GM23338 (cell line): ENCODE results near the gene GABPA. TPM values are rescaled to one million over a fixed set of nuclear protein-coding genes. Genes with fewer than 3 reads are reported as not detected.

ENCODE experiments used
- ATAC-seq: fragments of 200-7000 bp; cut with Tn5 transposase; 3 replicates; pipeline ENCODE4 v1.9.1; 2020
- DNase-seq: peaks from one replicate; pipeline ENCODE4 v3.0.0-alpha.2; 2015; ENCODE audit warnings: low spot score
- H2AFZ ChIP-seq: fragments of 200-600 bp; sonication (generic); 2 replicates; pipeline ENCODE4 v1.8.0; 2016; ENCODE audit warnings: antibody characterized with exemption, mild to moderate bottlenecking, moderate library complexity
- H3F3A ChIP-seq: fragments of 200-600 bp; sonication (generic); replicated peaks from 2 replicates; pipeline ENCODE4 v1.8.0; 2017; ENCODE audit warnings: antibody characterized with exemption, mixed run types, low read depth
- H3K27ac ChIP-seq: fragments of 200-600 bp; sonication (generic); 2 replicates; pipeline ENCODE4 v1.6.1; 2016; ENCODE audit warnings: low read depth
- H3K27me3 ChIP-seq: fragments of 200-600 bp; sonication (generic); 2 replicates; pipeline ENCODE4 v1.8.0; 2016; ENCODE audit warnings: mild to moderate bottlenecking, mixed run types, moderate library complexity; ENCODE audit not compliant: insufficient read depth
- H3K36me3 ChIP-seq: fragments of 200-600 bp; sonication (generic); 2 replicates; pipeline ENCODE4 v1.8.0; 2016; ENCODE audit warnings: mild to moderate bottlenecking; ENCODE audit not compliant: insufficient read depth
- H3K4me1 ChIP-seq: fragments of 200-600 bp; sonication (generic); 2 replicates; pipeline ENCODE4 v1.8.0; 2016; ENCODE audit warnings: mild to moderate bottlenecking, moderate library complexity; ENCODE audit not compliant: insufficient read depth
- H3K4me2 ChIP-seq: fragments of 200-600 bp; sonication (generic); 2 replicates; pipeline ENCODE4 v1.7.1; 2017; ENCODE audit warnings: mixed run types
- H3K4me3 ChIP-seq: fragments of 200-600 bp; sonication (generic); 2 replicates; pipeline ENCODE4 v1.6.1; 2016; ENCODE audit warnings: mixed run types
- H3K79me2 ChIP-seq: fragments of 200-600 bp; sonication (generic); replicated peaks from 2 replicates; pipeline ENCODE4 v1.8.0; 2017; ENCODE audit warnings: mild to moderate bottlenecking; ENCODE audit not compliant: insufficient read depth
- H3K9me2 ChIP-seq: fragments of 200-600 bp; sonication (generic); 2 replicates; pipeline ENCODE4 v1.8.0; 2017; ENCODE audit not compliant: insufficient read depth
- H4K20me1 ChIP-seq: fragments of 200-600 bp; sonication (generic); replicated peaks from 2 replicates; pipeline ENCODE4 v1.8.0; 2017; ENCODE audit warnings: mild to moderate bottlenecking; ENCODE audit not compliant: insufficient read depth
- H3K27ac Mint-ChIP-seq: 2 replicates; pipeline ENCODE4 v1.8.0; 2020; ENCODE audit warnings: inconsistent platforms, mild to moderate bottlenecking, moderate library complexity, mixed read lengths
- H3K27me3 Mint-ChIP-seq: 3 replicates; pipeline ENCODE4 v1.8.0; 2022; ENCODE audit warnings: low read depth, mild to moderate bottlenecking, moderate library complexity, mixed read lengths, inconsistent platforms; ENCODE audit not compliant: insufficient read depth, poor library complexity
- H3K36me3 Mint-ChIP-seq: 3 replicates; pipeline ENCODE4 v1.8.0; 2021; ENCODE audit warnings: low read depth, mild to moderate bottlenecking, inconsistent platforms, moderate library complexity, mixed read lengths
- H3K4me1 Mint-ChIP-seq: 3 replicates; pipeline ENCODE4 v1.8.0; 2020; ENCODE audit warnings: mild to moderate bottlenecking, inconsistent platforms, mixed read lengths
- H3K4me3 Mint-ChIP-seq: 3 replicates; pipeline ENCODE4 v1.8.0; 2021; ENCODE audit warnings: moderate library complexity, mild to moderate bottlenecking, inconsistent platforms, mixed read lengths
- H3K9me3 Mint-ChIP-seq: 3 replicates; pipeline ENCODE4 v1.8.0; 2020; ENCODE audit warnings: moderate library complexity, mild to moderate bottlenecking, inconsistent platforms, mixed read lengths
- CREB1 ChIP-seq: fragments of 250-450 bp; sonication (Bioruptor Pico); IDR thresholded peaks from 2 replicates; pipeline ENCODE4 v1.5.0; 2020; ENCODE audit warnings: low read depth, mild to moderate bottlenecking, moderate library complexity
- CTCF ChIP-seq, 2 experiments: fragments of 200-600 bp in 1 of 2; sonication (generic) in 1 of 2; conservative IDR thresholded peaks; 2 replicates each; pipeline versions ENCODE4 v1.5.1 to v1.6.1; 2016 to 2017; ENCODE audit warnings: antibody characterized with exemption in 2 of 2, low read depth in 2 of 2, mild to moderate bottlenecking in 2 of 2, moderate library complexity in 1 of 2
- ETS1 ChIP-seq: IDR thresholded peaks from 2 replicates; pipeline ENCODE4 v1.6.1; 2016; ENCODE audit warnings: antibody characterized with exemption
- EZH2phosphoT487 ChIP-seq: fragments of 200-600 bp; sonication (generic); IDR thresholded peaks from one replicate; pipeline ENCODE4 v1.8.1; 2018; ENCODE audit warnings: antibody characterized with exemption; ENCODE audit not compliant: unreplicated experiment
- JUNB ChIP-seq: IDR thresholded peaks from one replicate; pipeline ENCODE4 v1.6.1; 2016; ENCODE audit warnings: antibody characterized with exemption; ENCODE audit not compliant: unreplicated experiment
- NANOG ChIP-seq: IDR thresholded peaks from 2 replicates; pipeline ENCODE4 v1.6.1; 2016; ENCODE audit warnings: antibody characterized with exemption, borderline replicate concordance
- POLR2AphosphoS5 ChIP-seq: IDR thresholded peaks from 2 replicates; pipeline ENCODE4 v1.6.1; 2016; ENCODE audit warnings: antibody characterized with exemption, low read depth
- REST ChIP-seq: IDR thresholded peaks from one replicate; pipeline ENCODE4 v1.6.1; 2018; ENCODE audit warnings: antibody characterized with exemption; ENCODE audit not compliant: unreplicated experiment
- STAT1 ChIP-seq: IDR thresholded peaks from one replicate; pipeline ENCODE4 v1.6.1; 2016; ENCODE audit warnings: antibody characterized with exemption; ENCODE audit not compliant: unreplicated experiment
- ZNF331 ChIP-seq: fragments of 250-450 bp; sonication (Bioruptor Pico); IDR thresholded peaks from 2 replicates; pipeline ENCODE4 v1.5.0; 2020; ENCODE audit warnings: low read depth, mild to moderate bottlenecking, moderate library complexity
- polyA plus RNA-seq: library from polyadenylated mRNA; unstranded; fragments of >200 nt; fragmentation: Nextera tagmentation; extraction: Ambion mirVana; gene quantifications from 2 replicates; pipeline ENCODE4 v1.2.1, GENCODE V29; 2016
- total RNA-seq: library from RNA; depleted of rRNA; stranded (reverse); fragments of >200 nt; shearing (Covaris generic); gene quantifications from 2 replicates; pipeline ENCODE4 v1.2.3, GENCODE V29; 2014

Gene GABPA
- total and polyA plus RNA-seq, 2 experiments from 2014 or later = 8.5 to 28.6 TPM

- no peak for TF ChIP-seq REST
- no peak for TF ChIP-seq ZNF331 (CRISPR knock-in tag)
- no peak for TF ChIP-seq JUNB
- no peak for TF ChIP-seq EZH2phosphoT487
Observed at GRCh38 chr21:25717491-25718147, 17.2 kb upstream of the GABPA start (continued).

DNA sequence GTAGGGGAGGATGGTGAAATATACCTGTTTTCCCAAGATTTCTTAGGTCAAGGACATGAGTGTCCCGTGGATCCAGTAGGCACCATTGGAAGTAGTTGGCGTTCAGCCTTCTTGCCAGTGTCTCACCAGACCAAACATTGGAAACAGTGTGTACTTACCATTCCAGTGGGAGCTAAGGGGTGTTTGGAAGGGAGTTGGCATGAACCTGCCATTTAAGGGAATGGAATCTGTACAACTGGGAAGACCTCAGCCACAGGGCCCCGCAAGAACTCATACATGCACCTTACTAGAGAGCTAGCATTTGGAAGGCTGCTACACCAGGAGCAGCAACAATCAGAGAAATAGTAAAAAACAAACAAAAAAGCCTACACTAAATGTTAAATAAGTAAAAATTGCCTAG is 12.8 kb upstream of the GABPA start:
- no peaks in the 10 kb centered on the region for H3K27me3 ChIP-seq
- H3K27ac Mint-ChIP-seq = no peak overlapping the region
- peaks cover 50% of the 10 kb centered on the region for H3K36me3 Mint-ChIP-seq
- no peak overlapping the region for H2AFZ ChIP-seq
- no peak for ATAC-seq
- no peak for DNase-seq
- H3K9me3 Mint-ChIP-seq = no peaks in the 10 kb centered on the region
- H3K27ac ChIP-seq = no peak overlapping the region
- no peaks in the 10 kb centered on the region for H3F3A ChIP-seq
- peaks cover 6% of the 10 kb centered on the region for H3K79me2 ChIP-seq
- H4K20me1 ChIP-seq = no peaks in the 10 kb centered on the region; the same call in 1 of the 2 replicates
- peaks cover 12% of the 10 kb centered on the region; the same call in 2 of the 3 replicates for H3K4me1 Mint-ChIP-seq
- peaks cover 6% of the 10 kb centered on the region for H3K4me1 ChIP-seq
- H3K9me2 ChIP-seq = no peaks in the 10 kb centered on the region
- peaks cover 8% of the 10 kb centered on the region for H3K27me3 Mint-ChIP-seq
- no peak overlapping the region for H3K4me2 ChIP-seq
- H3K36me3 ChIP-seq = peaks cover 29% of the 10 kb centered on the region
- H3K4me3 Mint-ChIP-seq = no peak overlapping the region
- H3K4me3 ChIP-seq = no peak overlapping the region
- TF ChIP-seq NANOG = no peak
- no peak for TF ChIP-seq POLR2AphosphoS5
- TF ChIP-seq ETS1 = no peak
- no peak for TF ChIP-seq STAT1
- TF ChIP-seq EZH2phosphoT487 = no peak
- no peak for TF ChIP-seq CTCF (conservative IDR thresholded peaks at IDR 0.05; ENCODE audit: low read depth in 2 of 2)
- no peak for TF ChIP-seq CREB1 (CRISPR knock-in tag)
- TF ChIP-seq REST = no peak
